Measurements from ENCODE around the gene CRY1. TPM values are rescaled to one million over a fixed set of nuclear protein-coding genes. Genes with fewer than 3 reads are reported as not detected.

The CRY1 gene
- total RNA-seq (2014; rRNA removed; shearing (Covaris generic)) = 45.7 and 47.4 TPM in 2 replicates
- polyA plus RNA-seq (2014; cell fraction: nucleus; rRNA removed) = 69.8 and 76.1 TPM in 2 replicates

DNA sequence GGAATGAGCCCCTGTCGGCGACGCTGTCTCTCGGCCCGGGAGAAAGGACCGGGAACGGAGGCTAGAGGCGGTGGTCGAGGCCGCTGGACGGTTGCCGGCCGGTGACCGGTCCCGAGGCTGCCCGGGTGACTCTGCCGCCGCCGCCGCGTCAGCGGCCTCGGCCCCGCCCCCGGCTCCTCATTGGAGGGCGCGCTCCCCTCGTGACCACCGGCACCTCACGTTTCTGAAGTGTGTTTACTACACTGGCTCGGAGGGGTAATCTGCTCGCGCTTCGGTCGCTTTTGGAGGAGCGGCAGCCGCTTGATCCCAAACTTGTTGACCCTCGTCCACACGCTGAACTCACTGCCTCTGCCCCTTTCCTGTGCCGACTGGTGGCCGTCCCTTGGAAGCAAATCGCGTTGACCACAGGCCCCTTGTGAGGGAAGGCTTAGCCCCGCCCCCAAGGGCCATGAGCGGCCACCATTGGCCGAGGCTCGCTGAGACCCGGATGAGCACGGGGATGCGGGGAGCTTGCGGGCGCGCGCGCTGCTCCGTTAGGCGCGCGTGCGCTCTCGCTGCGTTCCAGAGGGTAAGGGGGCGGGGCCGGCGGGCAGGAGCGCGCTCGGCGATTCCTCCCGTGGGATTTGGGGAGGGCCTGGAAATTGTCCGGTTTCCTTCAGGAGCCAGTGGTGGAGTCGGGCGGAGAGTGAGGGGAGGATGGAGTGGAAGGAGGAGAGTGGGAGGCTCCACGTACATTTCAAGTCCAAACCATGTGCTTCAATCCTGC, at the start of gene CRY1:
TSS of gene CRY1 (minus strand) at position 133 of the 766 bp plus-strand sequence. CDS start 588 bp downstream, outside the sequence.
- peak; percentile 95 for DNase-seq (ENCODE audit: extremely low read depth, low read depth)

DNA sequence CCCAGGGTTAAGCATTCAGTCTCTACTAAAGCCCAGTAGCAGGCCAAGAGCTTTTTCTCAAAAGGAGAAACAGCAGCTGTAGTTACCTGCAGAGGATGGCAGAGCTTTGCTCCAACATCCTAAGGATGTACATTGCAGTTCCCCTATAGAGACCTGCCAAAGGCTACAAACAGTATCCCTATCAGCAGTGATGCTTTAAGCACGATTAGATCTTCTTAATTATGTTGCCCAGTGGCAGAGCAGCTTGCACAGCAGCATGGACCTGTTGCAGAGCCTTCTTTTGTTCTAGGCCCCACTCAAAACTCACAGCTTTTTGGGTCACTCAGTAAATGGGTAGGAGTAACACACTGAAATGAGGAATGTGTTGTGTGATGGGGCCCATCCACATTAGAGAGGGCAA, 46.4 kb upstream of the CRY1 start:
- no peak for DNase-seq (ENCODE audit: extremely low read depth, low read depth)

GRCh38 chr12:107138990-107139389, 45.6 kb upstream of the CRY1 start:
- DNase-seq (ENCODE audit: extremely low read depth, low read depth) = no peak

- DNase-seq (ENCODE audit: extremely low read depth, low read depth) = no peak
Measured at GRCh38 chr12:107135177-107135576, 41.8 kb upstream of the CRY1 start.

- no peak for DNase-seq (ENCODE audit: extremely low read depth, low read depth)
Measured at GRCh38 chr12:107134558-107134957, 41.2 kb upstream of the CRY1 start.

- no peak for DNase-seq (ENCODE audit: extremely low read depth, low read depth)
Measured at GRCh38 chr12:107133462-107133861, 40.1 kb upstream of the CRY1 start.

- DNase-seq (ENCODE audit: extremely low read depth, low read depth) = peak; percentile 58
Measured at GRCh38 chr12:107131832-107132616, 38.7 kb upstream of the CRY1 start.

DNA sequence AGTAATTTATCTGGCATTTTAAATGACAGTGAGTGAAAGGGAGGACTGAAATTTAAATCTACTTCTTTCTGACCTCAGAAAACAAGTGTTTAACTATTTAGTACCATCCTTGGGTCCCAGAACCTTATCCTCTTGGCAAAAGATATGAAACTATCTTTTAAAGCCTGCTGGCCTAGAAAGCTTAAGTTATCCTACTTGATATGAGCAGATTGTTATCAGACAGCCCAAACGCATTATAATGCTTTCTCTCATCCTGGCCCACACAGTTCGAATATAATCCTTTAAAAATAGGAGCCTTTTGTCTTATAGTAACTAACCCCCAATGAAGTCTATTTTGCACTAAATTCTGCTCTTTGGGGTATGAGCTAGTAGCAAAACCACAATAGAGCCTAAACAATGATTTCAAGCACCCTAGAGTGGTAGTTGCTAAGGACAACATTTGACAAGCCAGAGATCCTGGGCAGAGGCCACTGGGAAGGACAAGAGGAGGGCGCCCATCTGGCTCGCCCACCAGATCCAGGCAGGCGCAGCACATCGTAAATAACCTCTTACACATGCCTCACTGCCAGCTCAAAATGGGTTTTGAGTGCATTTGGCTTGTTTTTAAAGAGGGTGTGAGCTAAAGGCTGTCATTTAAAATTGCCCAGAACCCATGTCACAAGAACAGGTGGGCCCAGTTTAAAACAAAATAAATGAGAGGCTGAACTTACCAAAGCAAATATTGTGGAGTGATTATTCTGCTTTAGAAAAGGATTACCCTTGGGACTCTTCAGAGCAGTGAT, 37.7 kb upstream of the CRY1 start:
- no peak for DNase-seq (ENCODE audit: extremely low read depth, low read depth)

- no peak for DNase-seq (ENCODE audit: extremely low read depth, low read depth)
Measured at GRCh38 chr12:107129315-107129930, 36.1 kb upstream of the CRY1 start.

- DNase-seq (ENCODE audit: extremely low read depth, low read depth) = no peak
Measured at GRCh38 chr12:107127482-107128430, 34.4 kb upstream of the CRY1 start.

DNA sequence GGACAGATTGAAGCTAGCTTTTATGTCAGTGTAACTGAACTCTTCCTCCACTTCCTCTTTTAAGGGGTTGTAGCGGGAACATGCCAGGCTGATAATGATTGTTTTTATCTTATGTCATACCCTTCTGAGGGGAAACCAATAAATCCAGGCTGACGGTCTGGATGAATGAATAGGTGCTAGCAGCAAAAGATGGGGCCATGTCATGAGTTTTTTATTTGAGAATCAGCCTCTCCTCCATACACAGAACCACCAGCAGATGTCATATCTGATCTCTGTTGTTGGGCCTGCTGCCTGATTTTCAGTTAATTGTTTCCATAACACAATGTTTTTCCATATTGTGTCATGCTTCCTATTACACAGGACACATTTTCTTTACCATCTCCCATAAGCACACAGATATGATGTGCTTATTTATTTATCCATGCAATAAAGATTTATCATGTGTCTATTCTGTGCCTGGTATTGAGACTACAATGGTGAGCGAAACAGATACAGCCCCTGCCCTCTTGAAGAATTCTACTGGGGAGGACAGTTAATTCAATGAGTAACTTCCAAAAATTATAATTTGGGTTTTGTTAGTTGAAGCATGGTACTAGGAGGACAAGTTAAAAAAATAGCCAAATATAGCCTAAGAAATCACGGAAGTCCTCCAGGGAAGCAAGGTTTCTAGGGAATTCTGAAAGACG, 33.6 kb upstream of the CRY1 start:
- DNase-seq (ENCODE audit: extremely low read depth, low read depth) = no peak

GRCh38 chr12:107125833-107126232, 32.5 kb upstream of the CRY1 start:
- DNase-seq (ENCODE audit: extremely low read depth, low read depth) = no peak

DNA sequence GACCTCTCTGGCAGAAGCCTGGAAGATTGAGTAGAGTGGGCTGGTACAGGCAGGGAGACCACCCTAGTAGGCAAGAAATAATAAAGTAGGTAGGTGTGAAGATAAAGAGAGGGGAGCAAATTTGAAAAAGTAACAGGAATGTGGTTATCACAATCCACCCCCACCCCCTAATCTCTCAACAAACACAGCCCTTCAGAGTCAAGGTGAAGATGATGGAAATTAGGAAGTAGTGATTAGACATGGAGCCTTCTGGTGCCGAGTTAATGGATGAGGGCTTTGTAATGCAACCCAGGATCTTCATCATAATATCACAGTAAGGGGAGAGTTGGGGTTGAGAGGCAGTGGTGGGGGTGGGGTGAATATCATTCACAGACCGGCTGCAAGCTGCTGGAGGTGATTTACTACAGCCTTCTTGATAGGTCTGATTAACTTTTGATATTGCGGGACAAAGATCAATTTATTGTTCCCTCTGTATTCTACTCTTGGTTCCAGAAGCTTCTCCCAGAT, 29.2 kb upstream of the CRY1 start:
- DNase-seq (ENCODE audit: extremely low read depth, low read depth) = no peak

- no peak for DNase-seq (ENCODE audit: extremely low read depth, low read depth)
Measured at GRCh38 chr12:107119091-107119490, 25.7 kb upstream of the CRY1 start.

GRCh38 chr12:107118624-107119023, 25.3 kb upstream of the CRY1 start:
- DNase-seq (ENCODE audit: extremely low read depth, low read depth) = no peak

GRCh38 chr12:107115119-107115518, 21.8 kb upstream of the CRY1 start:
- no peak for DNase-seq (ENCODE audit: extremely low read depth, low read depth)

DNA sequence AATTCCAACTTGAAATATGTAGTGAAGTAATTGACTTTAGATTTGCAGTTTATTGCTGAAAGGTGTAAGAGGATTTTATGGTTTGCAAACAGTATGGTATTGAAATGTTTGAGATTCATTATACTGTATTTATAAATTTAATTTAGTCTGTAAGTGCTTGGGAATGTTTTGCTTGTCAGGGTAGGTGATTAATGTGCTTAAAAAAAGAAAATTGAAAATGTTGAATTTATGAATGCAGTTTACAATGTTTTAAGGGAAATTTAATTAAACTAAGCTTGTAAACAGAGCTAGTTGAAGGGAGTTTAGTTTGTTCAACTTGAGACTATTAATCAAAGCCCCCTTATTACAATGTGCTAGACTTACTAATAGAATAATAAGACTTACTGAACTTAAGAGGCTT, 18.0 kb upstream of the CRY1 start:
- DNase-seq (ENCODE audit: extremely low read depth, low read depth) = no peak

All from NCI-H460 (cell line).